NB4 (cell line): ENCODE measurements around the gene IKZF3.

Experiments
- DNase-seq: peaks from one replicate; pipeline ENCODE4 v3.0.0; 2010; ENCODE audit warnings: low read depth
- H3K4me3 ChIP-seq: one replicate; pipeline ENCODE4 v1.5.1; 2011; ENCODE audit warnings: mild to moderate bottlenecking, low read depth, low read length, moderate library complexity
- CTCF ChIP-seq: IDR thresholded peaks from one replicate; pipeline ENCODE4 v1.5.1; 2012; ENCODE audit warnings: low read depth, low read length
- MAX ChIP-seq: IDR thresholded peaks from 2 replicates; pipeline ENCODE4 v1.6.1; 2011; ENCODE audit warnings: low read depth, low read length
- MYC ChIP-seq: IDR thresholded peaks from 2 replicates; pipeline ENCODE4 v1.6.1; 2011; ENCODE audit warnings: low read depth, low read length
- POLR2A ChIP-seq: IDR thresholded peaks from 2 replicates; pipeline ENCODE4 v1.6.1; 2011; ENCODE audit warnings: mild to moderate bottlenecking; ENCODE audit not compliant: insufficient read length; ENCODE audit errors: extremely low read depth

Gene IKZF3

GRCh38 chr17:39846205-39846604, 17.9 kb downstream of the IKZF3 start:
- TF ChIP-seq MAX (no peak), CTCF (no peak), POLR2A (no peak)
- H3K4me3 ChIP-seq = no peak overlapping the region
- no peak for DNase-seq

- TF ChIP-seq CTCF = no peak
- no peak for TF ChIP-seq POLR2A
- no peak for TF ChIP-seq MAX
- no peak for TF ChIP-seq MYC
- DNase-seq = no peak
- no peak overlapping the region for H3K4me3 ChIP-seq
Measured at GRCh38 chr17:39845052-39845846, 18.9 kb downstream of the IKZF3 start.

GRCh38 chr17:39841134-39841683, 22.9 kb downstream of the IKZF3 start:
- no peak overlapping the region for H3K4me3 ChIP-seq
- TF ChIP-seq MYC (no peak), POLR2A (no peak), CTCF (no peak), MAX (no peak)
- no peak for DNase-seq

GRCh38 chr17:39838784-39839183, 25.3 kb downstream of the IKZF3 start:
- H3K4me3 ChIP-seq = no peak overlapping the region
- DNase-seq = no peak
- TF ChIP-seq POLR2A (no peak), MAX (no peak), MYC (no peak), CTCF (no peak)

- no peak overlapping the region for H3K4me3 ChIP-seq
- no peak for DNase-seq
- TF ChIP-seq MYC (no peak), CTCF (no peak), MAX (no peak), POLR2A (no peak)
Measured at GRCh38 chr17:39838057-39838456, 26.1 kb downstream of the IKZF3 start.
